Measurements from ENCODE around the gene HTR6.
A peak's percentile ranks its signal among the peaks of the same experiment; 100 is the strongest.

DNA sequence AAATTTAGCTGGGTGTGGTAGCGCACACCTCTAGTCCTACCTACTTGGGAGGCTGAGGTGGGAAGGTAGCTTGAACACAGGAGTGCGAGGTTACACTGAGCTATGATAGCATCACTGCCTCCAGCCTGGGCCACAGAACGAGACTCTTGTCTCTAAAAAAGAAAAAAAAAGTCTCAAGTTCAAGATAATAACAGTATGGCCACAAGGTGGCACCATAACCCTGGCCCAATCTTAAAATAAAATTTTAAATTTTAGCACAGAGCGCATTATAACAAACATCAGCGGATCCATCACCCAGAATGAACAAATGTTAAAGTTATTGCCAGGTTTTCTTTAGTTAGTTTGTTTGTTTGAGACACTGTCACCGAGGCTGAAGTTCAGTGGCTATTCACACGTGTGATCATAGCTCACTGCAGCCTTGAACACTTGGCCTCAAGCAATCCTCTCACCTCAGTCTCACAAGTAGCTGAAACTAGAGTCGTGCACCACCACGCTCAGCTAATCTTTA is 2.9 kb upstream of the HTR6 start:
- TF ChIP-seq, protein P1, sequence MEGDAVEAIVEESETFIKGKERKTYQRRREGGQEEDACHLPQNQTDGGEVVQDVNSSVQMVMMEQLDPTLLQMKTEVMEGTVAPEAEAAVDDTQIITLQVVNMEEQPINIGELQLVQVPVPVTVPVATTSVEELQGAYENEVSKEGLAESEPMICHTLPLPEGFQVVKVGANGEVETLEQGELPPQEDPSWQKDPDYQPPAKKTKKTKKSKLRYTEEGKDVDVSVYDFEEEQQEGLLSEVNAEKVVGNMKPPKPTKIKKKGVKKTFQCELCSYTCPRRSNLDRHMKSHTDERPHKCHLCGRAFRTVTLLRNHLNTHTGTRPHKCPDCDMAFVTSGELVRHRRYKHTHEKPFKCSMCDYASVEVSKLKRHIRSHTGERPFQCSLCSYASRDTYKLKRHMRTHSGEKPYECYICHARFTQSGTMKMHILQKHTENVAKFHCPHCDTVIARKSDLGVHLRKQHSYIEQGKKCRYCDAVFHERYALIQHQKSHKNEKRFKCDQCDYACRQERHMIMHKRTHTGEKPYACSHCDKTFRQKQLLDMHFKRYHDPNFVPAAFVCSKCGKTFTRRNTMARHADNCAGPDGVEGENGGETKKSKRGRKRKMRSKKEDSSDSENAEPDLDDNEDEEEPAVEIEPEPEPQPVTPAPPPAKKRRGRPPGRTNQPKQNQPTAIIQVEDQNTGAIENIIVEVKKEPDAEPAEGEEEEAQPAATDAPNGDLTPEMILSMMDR (optimal IDR thresholded peaks at IDR 0.05 in 1 of 3, IDR thresholded peaks at IDR 0.05 in 1 of 3, conservative IDR thresholded peaks at IDR 0.05 in 1 of 3; ENCODE audit: extremely low read depth in 1 of 3, insufficient read depth in 2 of 3, low read length in 3 of 3) = peak in 2 of 3 experiments; percentile 65
- TF ChIP-seq EZH2 (IDR thresholded peaks at IDR 0.05; ENCODE audit: low read length) = no peak

All from keratinocyte (primary cell).